ENCODE measurements around the gene DACH2.

GRCh38 chrX:86215260-86215659 is 67.0 kb downstream of the DACH2 start:
- TF ChIP-seq POLR2A (IDR thresholded peaks at IDR 0.05) (no peak), CTCF (IDR thresholded peaks at IDR 0.05) (no peak), POLR2AphosphoS5 (IDR thresholded peaks at IDR 0.05) (no peak)

All from prostate gland (tissue), 2 donors.